ENCODE results near the gene ERBB3. TPM values are rescaled to one million over a fixed set of nuclear protein-coding genes. Genes with fewer than 3 reads are reported as not detected.

ERBB3 gene
- total and polyA plus RNA-seq, 8 donors, result 26.6 to 367 (median 225) TPM

DNA sequence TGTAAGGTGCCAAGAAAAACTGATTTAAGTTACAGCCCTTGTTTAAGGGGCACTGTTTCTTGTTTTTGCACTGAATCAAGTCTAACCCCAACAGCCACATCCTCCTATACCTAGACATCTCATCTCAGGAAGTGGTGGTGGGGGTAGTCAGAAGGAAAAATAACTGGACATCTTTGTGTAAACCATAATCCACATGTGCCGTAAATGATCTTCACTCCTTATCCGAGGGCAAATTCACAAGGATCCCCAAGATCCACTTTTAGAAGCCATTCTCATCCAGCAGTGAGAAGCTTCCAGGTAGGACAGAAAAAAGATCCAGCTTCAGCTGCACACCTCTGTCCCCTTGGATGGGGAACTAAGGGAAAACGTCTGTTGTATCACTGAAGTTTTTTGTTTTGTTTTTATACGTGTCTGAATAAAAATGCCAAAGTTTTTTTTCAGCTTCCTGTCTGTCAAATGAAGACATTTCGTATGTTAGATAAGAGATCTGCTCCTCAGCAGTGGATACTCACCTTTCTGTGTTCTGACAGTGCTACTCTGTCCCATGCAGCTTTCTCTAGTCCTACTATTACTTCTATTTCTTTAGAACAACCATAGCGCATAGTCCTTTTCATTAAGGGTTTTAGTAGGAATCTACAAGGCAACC is 23.2 kb downstream of the ERBB3 start:
- no peaks in the 10 kb centered on the region for H3K27me3 ChIP-seq
- H3K4me3 ChIP-seq, result peak overlapping the region; percentile 66 to 96 (median 78)
- H3K9me3 ChIP-seq, result no peaks in the 10 kb centered on the region
- TF ChIP-seq POLR2AphosphoS5 (IDR thresholded peaks at IDR 0.05), result peak in 1 of 3 donors; percentile 6
- no peak for TF ChIP-seq POLR2A (IDR thresholded peaks at IDR 0.05)
- DNase-seq, result peak in 1 of 2 donors; percentile 20
- H3K4me1 ChIP-seq, result peaks cover 11 to 58% (median 32%) of the 10 kb centered on the region in 4 donors
- intact Hi-C loops (cut with DNase I; ENCODE audit: low total_unique reads), result no loop called here
- H3K27ac ChIP-seq, result peak overlapping the region; percentile 28 to 90 (median 88)
- 29 to 44% (median 38%) methylated on average over 6 of the region's 6 CpGs for WGBS, 5 donors
- H3K36me3 ChIP-seq, result peaks cover 46 to 62% (median 56%) of the 10 kb centered on the region in 4 donors

DNA sequence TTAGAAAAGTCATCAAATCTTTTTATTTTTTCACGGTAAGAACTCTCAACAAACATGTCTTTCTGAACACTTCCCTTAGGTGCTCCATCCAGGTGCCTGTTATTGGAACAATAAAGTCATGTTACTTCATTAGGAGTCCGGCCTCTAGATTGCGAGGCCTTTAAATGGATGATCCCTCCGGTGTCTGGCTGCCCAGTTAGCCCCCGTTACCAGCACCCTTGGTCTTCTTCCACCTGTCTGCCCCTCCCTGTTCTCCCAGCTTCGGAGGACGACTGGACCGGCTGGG is 23.8 kb downstream of the ERBB3 start:
- Histone ChIP-seq H3K27ac (peak overlapping the region; percentile 88 to 93 (median 89)), H3K4me3 (peak overlapping the region; percentile 66 to 96 (median 78)), H3K9me3 (no peaks in the 10 kb centered on the region), H3K4me1 (peaks cover 11 to 58% (median 32%) of the 10 kb centered on the region in 4 donors), H3K27me3 (no peaks in the 10 kb centered on the region), H3K36me3 (peaks cover 47 to 62% (median 56%) of the 10 kb centered on the region in 4 donors)
- DNase-seq, result no peak
- intact Hi-C loops (cut with DNase I; ENCODE audit: low total_unique reads), result no loop called here
- 0 to 2% (median 2%) methylated on average over 7 to 8 of the region's 8 CpGs for WGBS, 5 donors
- TF ChIP-seq CTCF (IDR thresholded peaks at IDR 0.05) (no peak), EP300 (IDR thresholded peaks at IDR 0.05) (no peak), POLR2AphosphoS5 (IDR thresholded peaks at IDR 0.05) (no peak), POLR2A (IDR thresholded peaks at IDR 0.05) (no peak)

DNA sequence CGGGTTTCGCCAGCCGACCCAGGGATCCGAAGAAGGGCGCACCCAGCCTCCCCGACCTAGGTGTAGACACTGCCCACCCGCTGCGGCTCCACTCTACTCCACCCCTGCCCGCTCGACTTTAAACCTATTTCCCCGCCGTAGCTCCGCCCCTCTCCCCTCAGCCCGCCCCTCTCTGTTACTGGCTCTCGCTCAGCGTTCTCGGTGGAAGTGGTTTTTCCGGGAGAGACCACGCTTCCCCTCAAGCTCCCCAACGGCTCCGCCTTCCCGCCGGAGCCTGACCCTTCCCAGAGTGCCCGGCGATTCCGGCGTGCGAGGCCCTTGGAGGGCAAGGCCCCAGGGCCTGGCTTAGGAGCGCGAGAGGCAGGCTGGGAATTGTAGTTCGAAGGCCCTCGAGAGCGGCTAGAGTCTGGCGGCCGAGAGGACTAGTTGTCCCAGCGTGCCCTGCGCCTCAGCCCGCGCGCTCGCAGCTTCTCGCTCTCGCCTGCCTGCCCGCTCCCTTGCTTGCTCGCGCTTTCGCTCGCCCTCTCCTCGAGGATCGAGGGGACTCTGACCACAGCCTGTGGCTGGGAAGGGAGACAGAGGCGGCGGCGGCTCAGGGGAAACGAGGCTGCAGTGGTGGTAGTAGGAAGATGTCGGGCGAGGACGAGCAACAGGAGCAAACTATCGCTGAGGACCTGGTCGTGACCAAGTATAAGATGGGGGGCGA is 24.3 kb downstream of the ERBB3 start, which contains the start of gene PA2G4:
TSS of gene PA2G4 (plus strand) at position 451 of the 706 bp plus-strand sequence. CDS start at position 630, 179 bp downstream.
- Histone ChIP-seq H3K36me3 (peaks cover 49 to 62% (median 56%) of the 10 kb centered on the region in 4 donors), H3K27ac (peak within 1 kb of the TSS; percentile 88 to 93 (median 89)), H3K4me3 (peak within 1 kb of the TSS; percentile 66 to 96 (median 78)), H3K27me3 (no peaks in the 10 kb centered on the region), H3K4me1 (peaks cover 11 to 55% (median 32%) of the 10 kb centered on the region in 4 donors), H3K9me3 (no peaks in the 10 kb centered on the region)
- TF ChIP-seq POLR2A (IDR thresholded peaks at IDR 0.05), result peak in 2 of 4 donors; percentile 78 to 85
- TF ChIP-seq EP300 (IDR thresholded peaks at IDR 0.05), result no peak
- peak in 1 of 7 experiments; percentile 7 for TF ChIP-seq CTCF (IDR thresholded peaks at IDR 0.05)
- TF ChIP-seq POLR2AphosphoS5 (IDR thresholded peaks at IDR 0.05), result peak; percentile 90 to 99 (median 96)
- intact Hi-C loops (cut with DNase I; ENCODE audit: low total_unique reads), result no loop called here
- WGBS, 5 donors, result 0 to 1% (median 0%) methylated on average over 36 to 60 of the region's 60 CpGs
- DNase-seq, result peak; percentile 98 to 100

DNA sequence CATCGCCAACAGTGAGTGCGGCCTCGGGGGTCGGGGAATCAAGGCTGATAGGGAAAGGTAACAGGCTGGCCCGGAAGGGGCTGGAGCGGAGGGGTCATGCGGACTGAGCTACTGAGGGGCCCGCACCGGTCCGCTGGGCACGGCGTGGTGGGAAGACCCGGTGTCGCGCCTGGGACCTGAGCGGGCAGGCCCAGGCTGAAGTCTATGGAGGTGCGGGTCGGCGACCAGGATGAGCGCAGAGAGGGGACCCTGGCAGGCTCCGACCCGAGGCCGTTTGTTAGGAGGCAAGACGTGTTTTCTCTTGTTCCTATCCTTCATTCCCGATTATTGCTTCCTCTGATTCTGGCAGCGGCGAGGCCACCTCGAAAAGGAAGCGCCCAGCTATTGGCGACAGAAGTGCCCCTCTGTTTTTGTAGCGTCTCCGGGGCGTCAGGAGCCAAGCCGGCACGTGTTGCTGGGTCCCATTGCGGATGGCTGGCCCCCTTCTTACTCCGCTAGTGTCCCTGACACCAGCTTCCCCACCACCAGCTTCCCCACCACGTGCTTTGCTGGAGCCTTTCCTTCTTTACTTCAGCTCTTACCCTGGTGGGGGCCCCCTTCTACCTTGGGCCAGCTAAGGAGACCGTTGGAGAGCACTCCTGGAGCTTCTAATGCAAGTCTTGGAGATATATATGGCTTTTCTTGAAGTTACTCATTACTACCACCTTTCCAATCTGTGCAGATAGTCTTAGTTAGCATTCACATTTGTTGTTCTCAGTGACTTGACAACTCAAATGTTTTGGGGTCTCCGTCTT is 25.0 kb downstream of the ERBB3 start:
- TF ChIP-seq POLR2A (IDR thresholded peaks at IDR 0.05), result no peak
- TF ChIP-seq EP300 (IDR thresholded peaks at IDR 0.05), result no peak
- no peak for TF ChIP-seq POLR2AphosphoS5 (IDR thresholded peaks at IDR 0.05)
- H3K4me3 ChIP-seq, result peak overlapping the region; percentile 66 to 96 (median 78)
- no peaks in the 10 kb centered on the region for H3K9me3 ChIP-seq
- H3K36me3 ChIP-seq, result peaks cover 49 to 62% (median 56%) of the 10 kb centered on the region in 4 donors
- peaks cover 11 to 50% (median 32%) of the 10 kb centered on the region in 4 donors for H3K4me1 ChIP-seq
- 0 to 1% (median 1%) methylated on average over 34 to 40 of the region's 40 CpGs for WGBS, 5 donors
- peak overlapping the region; percentile 88 to 90 (median 89) for H3K27ac ChIP-seq
- DNase-seq, result peak; percentile 34 to 53
- no peaks in the 10 kb centered on the region for H3K27me3 ChIP-seq
- intact Hi-C loops (cut with DNase I; ENCODE audit: low total_unique reads), result no loop called here

DNA sequence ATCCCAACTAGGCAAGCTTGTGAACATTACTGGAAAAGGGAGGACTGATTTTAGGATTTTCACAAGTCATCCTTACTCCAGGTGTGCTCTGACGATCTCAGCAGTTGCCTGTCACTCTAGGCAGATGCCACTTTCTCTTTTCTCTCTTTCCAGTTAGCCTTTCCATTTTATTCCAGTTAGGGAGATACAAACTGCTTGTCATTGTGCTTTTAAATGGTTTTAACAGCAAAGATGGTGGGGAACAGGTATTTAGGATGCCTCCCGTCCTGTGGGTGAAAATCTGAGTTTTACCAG is 25.6 kb downstream of the ERBB3 start:
- Histone ChIP-seq H3K9me3 (no peaks in the 10 kb centered on the region), H3K4me3 (peak overlapping the region; percentile 66 to 96 (median 78)), H3K36me3 (peaks cover 49 to 62% (median 57%) of the 10 kb centered on the region in 4 donors), H3K27ac (peak overlapping the region in 2 of 5 donors; percentile 88 to 90), H3K4me1 (peaks cover 11 to 50% (median 32%) of the 10 kb centered on the region in 4 donors), H3K27me3 (no peaks in the 10 kb centered on the region)
- TF ChIP-seq POLR2AphosphoS5 (IDR thresholded peaks at IDR 0.05) (no peak), EP300 (IDR thresholded peaks at IDR 0.05) (no peak), CTCF (IDR thresholded peaks at IDR 0.05) (no peak), POLR2A (IDR thresholded peaks at IDR 0.05) (no peak)
- intact Hi-C loops (cut with DNase I; ENCODE audit: low total_unique reads), result no loop called here
- no peak for DNase-seq
- 15 to 27% (median 20%) methylated on average over 2 of the region's 2 CpGs for WGBS, 5 donors

All from stomach (tissue), 9 donors.